Neural crest cell (in vitro differentiated cells): Measurements from ENCODE around the gene CSF1R. TPM values are rescaled to one million over a fixed set of nuclear protein-coding genes. Genes with fewer than 3 reads are reported as not detected.
"Not testable (repeated sequence)": the region's sequence is repeated elsewhere in the genome, so short reads cannot be mapped to it uniquely, and the experiment has no call there.

Experiments used
- DNase-seq: peaks from one replicate; pipeline ENCODE4 v3.0.0; 2021; ENCODE audit warnings: low read depth, mixed read lengths, low spot score
- H3K27ac Mint-ChIP-seq: one replicate; pipeline ENCODE4 v1.8.0; 2021; ENCODE audit warnings: mild to moderate bottlenecking, mixed read lengths; ENCODE audit not compliant: unreplicated experiment
- H3K27me3 Mint-ChIP-seq: 2 replicates; pipeline ENCODE4 v1.8.0; 2021; ENCODE audit warnings: low read depth, mild to moderate bottlenecking, mixed read lengths
- H3K36me3 Mint-ChIP-seq: 2 replicates; pipeline ENCODE4 v1.8.0; 2021; ENCODE audit warnings: low read depth, mild to moderate bottlenecking, mixed read lengths
- H3K4me1 Mint-ChIP-seq: 2 replicates; pipeline ENCODE4 v1.8.0; 2021; ENCODE audit warnings: mixed read lengths
- H3K4me3 Mint-ChIP-seq: one replicate; pipeline ENCODE4 v1.8.0; 2021; ENCODE audit warnings: mild to moderate bottlenecking, mixed read lengths
- H3K9me3 Mint-ChIP-seq: 2 replicates; pipeline ENCODE4 v1.8.0; 2021; ENCODE audit warnings: mixed read lengths
- total RNA-seq: library from RNA; stranded (reverse); gene quantifications from 2 replicates; pipeline ENCODE4 v1.2.1, GENCODE V29; 2021
- TF ChIP-seq, protein P1 (sequence below): fragments of 200-600 bp; sonication (generic); conservative IDR thresholded peaks from 2 replicates; pipeline ENCODE4 v1.5.0; 2021; ENCODE audit warnings: antibody characterized with exemption, mild to moderate bottlenecking

CSF1R gene
- total RNA-seq, 1 donor from 2014 or later: not detected

DNA sequence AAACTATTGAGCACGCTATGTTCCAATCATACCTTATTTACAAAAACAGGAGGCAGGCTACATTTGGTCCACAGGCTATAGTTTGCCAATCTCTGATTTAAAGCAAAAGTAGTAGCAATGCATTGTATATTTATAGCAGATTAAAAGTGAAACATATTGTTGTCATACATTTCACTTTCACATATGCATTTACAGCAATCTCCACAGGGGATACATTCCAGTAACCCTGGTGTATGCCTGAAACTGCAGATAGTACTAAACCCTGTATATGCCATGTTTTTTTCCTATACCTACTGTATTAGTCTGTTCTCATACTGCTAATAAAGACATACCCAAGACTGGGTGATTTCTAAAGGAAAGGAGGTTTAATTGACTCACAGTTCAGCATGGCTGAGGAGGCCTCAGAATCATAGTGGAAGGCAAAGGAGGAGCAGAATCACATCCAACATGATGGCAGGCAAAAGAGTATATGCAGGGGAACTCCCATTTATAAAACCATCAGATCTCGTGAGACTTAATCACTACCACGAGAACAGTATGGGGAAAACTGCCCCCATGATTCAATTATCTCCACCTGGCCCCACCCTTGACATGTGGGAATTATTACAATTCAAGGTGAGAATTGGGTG is 5.9 kb upstream of the CSF1R start:
- no peak for DNase-seq
- TF ChIP-seq, protein P1, sequence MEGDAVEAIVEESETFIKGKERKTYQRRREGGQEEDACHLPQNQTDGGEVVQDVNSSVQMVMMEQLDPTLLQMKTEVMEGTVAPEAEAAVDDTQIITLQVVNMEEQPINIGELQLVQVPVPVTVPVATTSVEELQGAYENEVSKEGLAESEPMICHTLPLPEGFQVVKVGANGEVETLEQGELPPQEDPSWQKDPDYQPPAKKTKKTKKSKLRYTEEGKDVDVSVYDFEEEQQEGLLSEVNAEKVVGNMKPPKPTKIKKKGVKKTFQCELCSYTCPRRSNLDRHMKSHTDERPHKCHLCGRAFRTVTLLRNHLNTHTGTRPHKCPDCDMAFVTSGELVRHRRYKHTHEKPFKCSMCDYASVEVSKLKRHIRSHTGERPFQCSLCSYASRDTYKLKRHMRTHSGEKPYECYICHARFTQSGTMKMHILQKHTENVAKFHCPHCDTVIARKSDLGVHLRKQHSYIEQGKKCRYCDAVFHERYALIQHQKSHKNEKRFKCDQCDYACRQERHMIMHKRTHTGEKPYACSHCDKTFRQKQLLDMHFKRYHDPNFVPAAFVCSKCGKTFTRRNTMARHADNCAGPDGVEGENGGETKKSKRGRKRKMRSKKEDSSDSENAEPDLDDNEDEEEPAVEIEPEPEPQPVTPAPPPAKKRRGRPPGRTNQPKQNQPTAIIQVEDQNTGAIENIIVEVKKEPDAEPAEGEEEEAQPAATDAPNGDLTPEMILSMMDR: no peak
- peaks cover 36% of the 10 kb centered on the region for H3K27me3 Mint-ChIP-seq
- H3K9me3 Mint-ChIP-seq: no peaks in the 10 kb centered on the region
- H3K4me1 Mint-ChIP-seq: no peaks in the 10 kb centered on the region
- H3K27ac Mint-ChIP-seq: no peak overlapping the region
- no peaks in the 10 kb centered on the region for H3K36me3 Mint-ChIP-seq
- no peak overlapping the region for H3K4me3 Mint-ChIP-seq

DNA sequence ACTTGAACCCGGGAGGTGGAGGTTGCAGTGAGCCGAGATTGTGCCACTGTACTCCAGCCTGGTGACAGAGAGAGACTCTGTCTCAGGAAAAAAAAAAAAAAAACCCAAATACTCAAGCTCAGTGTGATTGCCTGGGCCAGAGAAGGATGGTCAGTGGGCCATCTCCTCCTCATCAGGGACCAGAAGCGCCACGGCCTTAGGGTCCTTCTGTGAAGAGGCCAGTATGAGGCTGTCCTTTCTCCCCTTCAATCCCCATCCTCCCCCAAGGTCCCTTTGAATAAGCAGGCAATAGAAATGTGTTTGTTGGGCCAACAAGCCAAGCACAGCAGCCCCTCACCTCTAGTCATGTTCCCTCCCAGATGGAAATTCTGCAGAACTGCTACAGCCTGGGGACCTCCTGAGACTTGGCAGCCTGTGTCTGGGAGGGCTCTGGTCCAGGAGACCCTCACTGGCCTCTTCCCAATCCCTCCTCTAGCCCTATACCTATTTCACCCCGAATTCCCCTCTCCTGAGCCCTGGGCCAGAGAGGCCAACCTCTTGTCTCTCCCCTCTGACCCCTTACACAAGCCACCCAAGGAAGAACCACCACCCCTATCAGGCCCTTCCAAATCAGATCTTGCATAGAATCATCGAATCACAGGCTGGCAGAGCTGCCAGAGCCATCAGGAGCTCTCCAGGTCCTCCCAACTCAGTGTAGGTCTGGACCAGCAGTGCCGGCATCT is 1.0 kb downstream of the CSF1R start:
- H3K9me3 Mint-ChIP-seq: no peaks in the 10 kb centered on the region
- no peak overlapping the region for H3K27ac Mint-ChIP-seq
- no peak overlapping the region for H3K4me3 Mint-ChIP-seq
- peaks cover 21% of the 10 kb centered on the region for H3K27me3 Mint-ChIP-seq
- H3K4me1 Mint-ChIP-seq: peaks cover 20% of the 10 kb centered on the region
- TF ChIP-seq, protein P1: no peak
- no peaks in the 10 kb centered on the region for H3K36me3 Mint-ChIP-seq
- DNase-seq: no peak

DNA sequence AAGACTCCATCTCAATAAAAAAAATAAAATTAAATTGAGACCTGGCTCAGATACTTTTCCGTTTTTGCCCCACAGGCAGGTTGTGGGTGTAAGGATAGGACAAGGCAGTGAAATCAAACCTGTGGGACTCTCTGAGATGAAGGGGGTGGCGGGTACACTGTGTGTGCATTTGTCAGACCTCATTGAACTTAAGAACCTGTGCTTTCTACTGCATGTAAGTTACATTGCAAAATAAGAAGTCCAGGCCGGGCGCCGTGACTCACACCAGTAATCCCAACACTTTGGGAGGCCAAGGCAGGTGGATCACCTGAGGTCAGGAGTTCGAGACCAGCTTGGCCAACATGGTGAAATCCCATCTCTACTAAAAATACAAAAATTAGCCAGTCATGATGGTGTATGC is 1.6 kb downstream of the CSF1R start:
- Mint-ChIP-seq H3K27me3 (peaks cover 19% of the 10 kb centered on the region), H3K4me1 (peaks cover 20% of the 10 kb centered on the region)
- H3K9me3 Mint-ChIP-seq, H3K27ac Mint-ChIP-seq, H3K4me3 Mint-ChIP-seq, DNase-seq, H3K36me3 Mint-ChIP-seq: not testable (repeated sequence)

DNA sequence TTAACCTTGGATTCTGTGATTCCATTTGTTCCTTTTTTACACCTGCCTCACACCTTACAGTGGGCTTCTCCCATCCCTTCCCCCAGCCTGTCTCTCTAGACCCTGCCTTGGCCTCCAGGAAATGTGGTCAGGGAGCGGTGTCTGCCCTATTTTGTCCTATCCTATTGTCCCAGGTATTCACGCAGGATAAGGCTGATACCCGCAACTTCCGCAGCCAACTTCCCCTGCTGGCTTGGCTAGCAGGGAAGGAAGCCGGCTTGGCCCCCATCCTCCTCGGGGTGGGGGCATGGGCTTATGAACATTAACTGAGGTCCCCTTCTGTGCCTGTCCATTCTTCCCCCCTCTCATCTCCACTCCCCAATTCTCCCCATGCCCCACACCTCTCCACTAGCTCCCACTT is 3.5 kb downstream of the CSF1R start:
- H3K4me3 Mint-ChIP-seq: no peak overlapping the region

DNA sequence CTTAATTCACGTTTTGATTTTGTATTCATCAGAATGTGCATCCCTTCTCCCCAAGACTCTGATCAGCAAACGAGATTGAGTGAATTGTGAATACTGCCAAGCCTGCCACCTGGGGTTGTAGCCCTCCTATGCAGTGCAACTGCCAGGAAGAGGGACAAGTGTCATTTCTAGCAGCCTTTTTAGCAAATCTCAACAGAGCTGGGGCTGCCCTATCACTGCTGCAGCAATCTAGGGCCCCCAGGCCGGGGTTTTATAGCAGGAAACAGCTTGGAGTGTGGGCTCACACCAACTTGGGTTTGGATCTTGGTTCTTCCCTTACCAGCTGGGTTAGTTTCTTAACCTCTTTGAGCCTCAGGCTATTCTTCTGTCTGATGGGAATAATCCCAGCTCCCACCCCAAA is 4.0 kb downstream of the CSF1R start:
- Mint-ChIP-seq H3K4me1 (peaks cover 25% of the 10 kb centered on the region), H3K27ac (no peak overlapping the region), H3K36me3 (no peaks in the 10 kb centered on the region), H3K4me3 (no peak overlapping the region), H3K27me3 (peaks cover 12% of the 10 kb centered on the region), H3K9me3 (no peaks in the 10 kb centered on the region)
- TF ChIP-seq, protein P1: no peak
- DNase-seq: no peak

More for the DNA sequence above, 3.5 kb downstream of the CSF1R start:
- Mint-ChIP-seq H3K4me1 (peaks cover 25% of the 10 kb centered on the region), H3K9me3 (no peaks in the 10 kb centered on the region), H3K27me3 (peaks cover 12% of the 10 kb centered on the region), H3K36me3 (no peaks in the 10 kb centered on the region), H3K27ac (no peak overlapping the region)
- DNase-seq: no peak
- TF ChIP-seq, protein P1: no peak
